Stimulated activated CD8-positive, alpha-beta memory T cell treated with anti-CD3 and anti-CD28 coated beads, Interleukin-4, amount 100 ng/mL, for 24 hours (primary cell): ENCODE data around the gene CLEC9A.
"Not testable (repeated sequence)": the region's sequence is repeated elsewhere in the genome, so short reads cannot be mapped to it uniquely, and the experiment has no call there.

Source experiments
- DNase-seq: peaks from one replicate; pipeline ENCODE4 v3.0.0-alpha.2; 2020; ENCODE audit warnings: low read depth

CLEC9A gene

DNA sequence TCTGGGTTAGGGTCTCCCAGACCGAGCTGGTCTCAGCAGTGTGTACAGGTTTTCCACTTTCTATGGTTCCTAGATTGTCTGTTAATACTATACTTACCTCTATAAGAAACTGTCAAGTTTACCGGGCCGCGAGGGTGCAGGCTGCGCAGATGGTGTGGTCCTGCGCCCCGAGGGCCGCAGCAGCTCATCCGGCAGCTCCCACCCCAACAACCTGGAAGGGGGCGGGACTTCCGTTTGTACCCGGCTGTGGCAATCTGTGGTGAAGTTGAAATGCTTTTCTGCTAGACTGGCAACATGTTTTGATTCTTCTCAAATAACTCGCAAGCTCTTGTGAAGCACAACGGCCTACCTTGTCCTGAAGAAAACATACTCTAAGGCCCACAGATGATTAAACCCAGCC, at the start of gene CLEC9A:
Gene CLEC9A, plus strand, starts transcription at position 237 of the 400 bp plus-strand sequence. CDS start 22,006 bp downstream, outside the sequence.
- DNase-seq, result no peak

DNA sequence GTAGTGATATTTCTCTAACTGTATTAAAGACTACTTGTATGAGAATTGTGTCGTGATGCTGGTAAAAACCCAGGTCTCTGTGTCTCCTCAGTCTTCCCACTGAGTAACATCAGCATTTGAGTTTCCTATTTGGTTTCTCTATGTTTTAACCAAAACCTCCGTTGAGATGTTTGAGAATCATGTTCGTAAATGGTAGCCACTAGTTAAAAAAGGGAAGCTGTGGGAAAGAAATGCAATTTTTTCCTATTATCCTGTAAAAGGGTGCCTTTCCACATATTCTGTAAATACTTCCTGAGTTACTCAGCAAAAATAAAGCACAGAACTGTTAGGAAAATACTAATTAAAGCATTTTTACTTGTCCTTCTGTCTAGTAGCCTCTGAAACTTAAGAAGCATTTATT, 38.6 kb upstream of the CLEC9A start:
- DNase-seq, result no peak

DNA sequence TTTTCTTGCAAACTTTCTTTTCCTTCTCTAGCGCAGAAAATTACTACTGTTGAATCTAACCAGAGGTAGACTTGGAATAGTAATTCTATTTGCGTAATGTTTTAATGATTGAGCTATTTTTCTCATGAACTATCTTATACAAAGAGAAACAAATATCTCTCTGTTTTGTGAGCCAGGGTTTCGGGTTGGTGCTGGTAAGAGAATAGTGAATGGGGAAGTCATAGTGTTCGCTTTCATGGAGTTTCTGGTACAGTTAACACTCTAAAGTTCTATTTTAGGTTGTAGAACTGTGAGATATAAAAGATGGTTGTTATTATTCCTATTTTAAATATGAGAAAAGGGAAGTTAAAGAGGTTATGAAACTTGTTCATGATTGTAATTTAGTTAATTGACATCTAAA, 38.2 kb upstream of the CLEC9A start:
- DNase-seq, result no peak

GRCh38 chr12:9999016-9999415, 31.5 kb upstream of the CLEC9A start, which contains the start of gene CLEC1B:
CLEC1B (minus strand) TSS chr12:9999121; CDS start chr12:9999100, 21 bp downstream.
- no peak for DNase-seq

DNA sequence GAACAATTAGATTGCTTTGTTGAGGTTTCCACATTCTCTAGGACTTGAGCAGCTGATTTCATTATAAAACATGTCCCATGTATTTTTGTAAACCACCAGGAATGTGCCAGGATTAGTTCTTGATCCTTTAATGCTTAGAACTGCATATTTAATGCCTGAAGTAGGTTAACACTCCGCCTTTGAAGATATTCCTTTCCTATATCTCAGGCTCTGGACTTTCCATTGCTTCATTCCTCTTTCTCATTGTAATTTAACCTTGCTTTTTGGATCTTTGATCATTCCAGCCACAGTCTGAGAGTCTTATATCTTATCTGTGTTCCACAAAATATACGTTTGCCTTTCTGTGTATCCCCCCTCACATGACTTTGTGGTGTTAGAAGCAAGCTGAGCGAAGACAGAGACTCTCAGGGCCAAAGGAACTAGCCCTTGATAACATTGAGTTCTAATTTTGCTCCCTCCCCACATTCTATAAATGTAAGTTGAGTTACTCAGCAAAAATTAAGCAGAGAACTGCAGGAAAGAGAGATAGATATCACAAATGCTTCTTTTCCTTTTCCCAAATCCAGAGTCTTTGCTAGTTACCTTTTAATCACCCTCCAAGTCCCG, 29.2 kb upstream of the CLEC9A start:
- DNase-seq, result no peak

GRCh38 chr12:10012630-10013330, 17.7 kb upstream of the CLEC9A start:
- DNase-seq, result no peak

GRCh38 chr12:10015450-10015849, 15.0 kb upstream of the CLEC9A start:
- DNase-seq, result no peak

DNA sequence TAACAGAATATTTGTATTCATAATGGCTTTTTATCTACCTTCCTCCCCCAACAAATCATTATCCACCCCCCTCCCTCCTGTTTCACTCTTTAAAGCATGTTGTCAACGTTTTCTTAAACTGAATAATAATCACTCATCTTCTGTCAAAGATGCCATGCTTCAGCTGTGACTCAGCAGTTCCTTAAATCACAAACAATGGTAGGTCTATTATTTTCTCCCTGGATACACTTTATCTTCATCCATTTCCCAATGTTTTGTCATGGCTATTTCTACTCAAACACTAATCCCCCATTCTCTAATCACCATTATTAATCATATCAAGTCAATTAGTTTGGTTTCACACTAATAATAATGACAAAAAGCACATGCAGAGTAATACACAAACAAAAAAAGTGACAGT, 13.6 kb upstream of the CLEC9A start:
- DNase-seq, result no peak

- no peak for DNase-seq
These were observed 12.1 kb upstream of the CLEC9A start for GRCh38 chr12:10018386-10018785.

- no peak for DNase-seq
These were observed 9.1 kb upstream of the CLEC9A start for GRCh38 chr12:10021342-10021741.

GRCh38 chr12:10025236-10025635, 5.2 kb upstream of the CLEC9A start:
- no peak for DNase-seq

GRCh38 chr12:10026666-10027065, 3.8 kb upstream of the CLEC9A start:
- not testable (repeated sequence) for DNase-seq

DNA sequence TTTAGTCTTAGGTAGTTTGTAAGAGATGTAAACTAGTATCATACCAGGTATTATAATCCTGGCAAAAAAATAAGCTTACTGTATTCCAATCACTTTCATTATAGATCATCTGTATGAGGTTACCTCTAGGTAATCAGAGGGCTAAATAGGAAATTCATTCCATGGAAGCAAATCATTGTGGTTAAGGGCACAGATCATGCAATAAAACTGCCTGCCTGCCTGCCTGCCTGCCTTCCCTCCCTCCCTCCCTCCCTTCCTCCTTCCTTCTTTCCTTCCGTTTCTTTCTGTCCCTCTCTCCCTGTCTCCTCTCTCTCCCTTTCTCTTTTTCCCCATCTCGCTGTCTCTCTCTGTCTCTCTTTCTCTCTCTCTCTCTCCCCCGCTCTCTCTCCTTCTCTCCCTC, 3.2 kb upstream of the CLEC9A start:
- no peak for DNase-seq

DNA sequence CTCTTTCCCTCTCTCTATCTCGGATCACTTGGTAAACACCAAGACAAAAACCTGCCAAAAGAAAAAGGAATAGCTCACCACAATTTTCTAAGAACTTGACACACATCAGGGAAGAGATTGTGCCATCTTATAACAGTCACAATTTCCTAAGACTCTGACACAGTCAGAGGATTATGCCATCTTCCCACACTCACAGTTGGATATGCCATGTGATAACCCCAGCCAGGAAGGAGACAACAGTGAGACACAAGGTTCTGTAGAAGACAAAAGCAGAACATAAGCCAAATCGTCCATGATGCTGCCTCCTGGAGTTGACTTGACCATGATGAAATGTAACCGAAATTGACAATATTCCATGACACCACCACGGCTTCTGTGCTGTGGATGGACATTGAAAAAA, 2.8 kb upstream of the CLEC9A start:
- DNase-seq, result no peak

GRCh38 chr12:10031321-10031720, 839 bp downstream of the CLEC9A start:
- DNase-seq, result no peak

DNA sequence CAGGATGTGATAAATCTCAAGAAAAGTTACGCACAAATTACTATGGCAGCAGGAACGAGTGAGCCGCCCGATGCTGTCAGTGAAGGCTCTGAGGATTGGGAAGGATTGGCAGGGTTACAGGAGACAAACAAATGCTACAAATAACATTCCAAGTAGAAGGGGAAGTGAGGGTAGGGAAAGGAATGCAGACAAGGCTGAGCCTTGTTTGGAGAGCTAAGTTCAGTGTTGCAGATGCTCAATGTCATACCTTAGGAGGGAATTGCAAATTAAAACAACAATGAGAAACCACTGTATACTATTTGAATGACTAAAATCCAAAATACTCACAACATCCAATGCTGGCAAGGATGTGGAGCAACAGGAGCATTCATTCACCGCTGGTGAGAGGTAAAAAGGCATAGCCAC, 1.3 kb downstream of the CLEC9A start:
- DNase-seq, result no peak

GRCh38 chr12:10033783-10034545, 3.5 kb downstream of the CLEC9A start:
- no peak for DNase-seq

DNA sequence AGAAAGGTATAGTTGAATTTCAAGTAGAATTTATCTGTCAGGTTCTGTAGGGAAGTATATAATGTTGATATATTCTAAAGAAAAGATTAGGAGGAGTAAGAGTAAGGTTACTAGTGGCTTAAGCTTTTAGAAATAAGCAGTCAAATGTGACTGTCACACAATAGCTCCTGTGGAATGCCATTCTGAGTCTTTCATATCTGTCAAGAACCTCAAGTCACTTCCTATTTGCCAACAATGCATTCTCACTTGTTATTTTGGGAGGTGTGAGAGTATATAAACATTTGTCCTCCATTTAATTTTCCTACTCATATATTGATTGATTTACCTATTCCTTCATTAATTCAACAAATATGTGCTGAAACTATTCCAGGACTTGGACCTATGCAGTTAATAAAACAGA, 11.7 kb downstream of the CLEC9A start:
- no peak for DNase-seq

- no peak for DNase-seq
These were observed 18.0 kb downstream of the CLEC9A start for GRCh38 chr12:10048526-10048925.

- DNase-seq, result no peak
These were observed 21.9 kb downstream of the CLEC9A start for GRCh38 chr12:10052193-10052913.

- DNase-seq, result no peak
These were observed 27.9 kb downstream of the CLEC9A start for GRCh38 chr12:10058387-10058786.

DNA sequence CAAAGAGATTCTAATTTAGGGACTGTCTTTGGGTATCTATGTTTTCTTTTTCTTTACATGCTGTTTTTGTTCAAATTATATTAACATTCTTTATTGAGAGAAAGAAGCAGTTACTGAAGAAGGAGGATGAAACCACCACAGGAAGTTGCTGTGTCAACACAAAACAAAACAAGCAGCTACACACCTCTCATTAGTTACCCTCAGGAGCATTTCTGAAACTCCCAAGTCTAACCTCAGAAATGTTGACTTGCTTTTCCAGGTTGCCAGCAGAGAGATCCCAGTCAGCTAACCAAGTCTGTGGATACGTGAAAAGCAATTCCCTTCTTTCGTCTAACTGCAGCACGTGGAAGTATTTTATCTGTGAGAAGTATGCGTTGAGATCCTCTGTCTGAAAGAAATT, 34.8 kb downstream of the CLEC9A start:
- DNase-seq, result no peak
